ENCODE data around the gene DGKE. TPM values are rescaled to one million over a fixed set of nuclear protein-coding genes. Genes with fewer than 3 reads are reported as not detected.
A peak's percentile ranks its signal among the peaks of the same experiment; 100 is the strongest.

DGKE gene
- total and polyA plus RNA-seq, 2 donors (not counting 3 experiments of a cell fraction or from before 2014, with no cell fraction given), result 4.9 to 22.9 TPM

DNA sequence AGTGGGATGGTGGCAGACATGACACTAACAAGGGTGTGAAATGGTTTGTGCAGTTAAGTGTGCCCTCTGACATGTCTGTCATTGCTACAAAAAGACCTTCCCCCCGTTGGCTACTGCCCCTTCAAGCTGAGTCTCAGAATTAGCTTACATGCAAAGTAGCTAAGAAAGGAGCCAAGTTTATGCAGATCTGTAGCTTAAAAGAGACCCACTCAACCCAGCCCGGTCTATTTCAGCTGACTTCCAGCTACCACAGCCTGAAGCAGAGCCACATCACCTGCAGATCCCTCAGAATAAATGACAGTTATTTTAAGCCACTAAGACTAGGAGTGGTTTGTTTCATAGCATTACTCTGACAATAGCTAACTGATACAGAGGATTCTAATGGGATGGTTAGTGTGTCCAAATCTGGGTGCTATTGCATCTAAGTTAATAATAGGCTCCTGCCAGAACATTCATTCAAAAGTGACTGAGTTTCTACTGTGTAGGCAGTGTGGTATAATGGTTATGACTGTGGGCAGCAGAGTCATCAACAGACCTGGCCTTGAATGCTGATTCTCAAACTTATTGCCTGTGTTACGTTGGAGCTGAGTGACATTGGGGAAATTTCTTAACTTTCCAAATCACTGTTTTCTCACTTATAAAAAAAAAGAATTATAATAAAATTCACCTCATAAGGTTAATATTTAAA lies 12.0 kb upstream of the DGKE start:
- Histone ChIP-seq H4K20me1 (replicated peaks; ENCODE audit: control insufficient read depth, extremely low read depth, insufficient read depth, low read length) (no peaks in the 10 kb centered on the region), H3K4me1 (ENCODE audit: control insufficient read depth, extremely low read depth, insufficient read depth, low read length) (peaks cover 19% of the 10 kb centered on the region), H3K9ac (replicated peaks; ENCODE audit: extremely low read depth, insufficient read depth, low read length) (no peak overlapping the region), H3K4me2 (ENCODE audit: insufficient read depth, low read length) (peak overlapping the region; percentile 28), H3K79me2 (ENCODE audit: control insufficient read depth, insufficient read depth, low read length) (no peaks in the 10 kb centered on the region), H3K27me3 (ENCODE audit: control insufficient read depth in 2 of 2, insufficient read depth in 2 of 2, low read length in 2 of 2) (no peaks in the 10 kb centered on the region), H3K36me3 (ENCODE audit: control insufficient read depth in 2 of 2, extremely low read depth in 1 of 2, insufficient read depth in 2 of 2, low read length in 2 of 2) (no peaks in the 10 kb centered on the region), H3K4me3 (replicated peaks in 1 of 3; ENCODE audit: insufficient read depth in 1 of 3, low read depth in 1 of 3, low read length in 3 of 3) (no peak overlapping the region), H3K9me1 (replicated peaks; ENCODE audit: control insufficient read depth, extremely low read depth, insufficient read depth, low read length) (no peaks in the 10 kb centered on the region), H3K27ac (ENCODE audit: insufficient read depth, low read depth, low read length) (peak overlapping the region; percentile 16), H3K9me3 (replicated peaks; ENCODE audit: control insufficient read depth, insufficient read depth, low read length) (no peaks in the 10 kb centered on the region), H2AFZ (ENCODE audit: low read depth, low read length) (no peak overlapping the region)
- TF ChIP-seq JUN (IDR thresholded peaks at IDR 0.05; ENCODE audit: borderline replicate concordance, insufficient read depth, insufficient read length, low read depth), result no peak
- no peak for TF ChIP-seq EZH2 (IDR thresholded peaks at IDR 0.05; ENCODE audit: borderline replicate concordance, low read depth, low read length, severe bottlenecking)
- TF ChIP-seq MYC (IDR thresholded peaks at IDR 0.05; ENCODE audit: low read depth, low read length), result no peak
- TF ChIP-seq GATA2 (IDR thresholded peaks at IDR 0.05; ENCODE audit: insufficient read depth, insufficient read length, low read depth, low read length), result no peak
- no peak for TF ChIP-seq POLR2A (IDR thresholded peaks at IDR 0.05; ENCODE audit: low read depth, low read length)
- no peak for TF ChIP-seq POLR2AphosphoS5 (IDR thresholded peaks at IDR 0.05; ENCODE audit: insufficient read depth, low read depth, low read length)
- TF ChIP-seq CTCF (IDR thresholded peaks at IDR 0.05; ENCODE audit: extremely low read depth in 1 of 2, insufficient read depth in 1 of 2, low read depth in 1 of 2, low read length in 2 of 2), result no peak
- TF ChIP-seq, protein P1, sequence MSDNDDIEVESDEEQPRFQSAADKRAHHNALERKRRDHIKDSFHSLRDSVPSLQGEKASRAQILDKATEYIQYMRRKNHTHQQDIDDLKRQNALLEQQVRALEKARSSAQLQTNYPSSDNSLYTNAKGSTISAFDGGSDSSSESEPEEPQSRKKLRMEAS (IDR thresholded peaks at IDR 0.05; ENCODE audit: insufficient read depth, insufficient read length), result no peak
- TF ChIP-seq FOS (IDR thresholded peaks at IDR 0.05; ENCODE audit: borderline replicate concordance, insufficient read depth, low read length), result no peak
- no TSS peak for BruUV-seq (replicated peaks)
- no peak for FAIRE-seq
- intact Hi-C loops (cut with micrococcal nuclease) (loop anchor here (1.0 to 5.0 kb wide), 2 partner anchors 45 to 230 kb away; partner anchors contain the start of gene NOG), dilution Hi-C loops (cut with MboI; ENCODE audit: extremely low pct_ligation_motif_present, low sequenced_read_pairs) (no loop called here)
- CTCF ChIA-PET, result interaction anchor here (1.2 to 8.4 kb wide), 3 partner anchors 12 to 121 kb away, joined by 4 to 148 read pairs (median 4); partner anchors contain the start of genes C17orf67 and DGKE
- no peak for DNase-seq (ENCODE audit: low read depth, low spot score)
- POLR2A ChIA-PET, result interaction anchor here (0.8 kb wide), 1 partner anchor 92 kb away, joined by 3 read pairs; the partner anchor contains the start of gene TRIM25

All from endothelial cell of umbilical vein (primary cell).